ENCODE measurements around the gene BCAM. TPM values are rescaled to one million over a fixed set of nuclear protein-coding genes. Genes with fewer than 3 reads are reported as not detected.

Gene BCAM
- polyA plus RNA-seq, 2 of the 4 experiments (the other 2 are of a cell fraction), result 18.4 to 88.1 TPM

GRCh38 chr19:44812142-44812718, 3.3 kb downstream of the BCAM start:
- ChIA-PET POLR2A (no interaction called here), CTCF (interaction anchor here (0.6 to 7.5 kb wide), 7 partner anchors 13 to 236 kb away, joined by 3 to 77 read pairs (median 4); no protein-coding TSS in a partner anchor)
- H3K27ac ChIP-seq, result no peak overlapping the region
- ATAC-seq, result no peak
- H3K4me3 ChIP-seq, result no peak overlapping the region
- no peaks in the 10 kb centered on the region for H3K9me3 ChIP-seq
- peaks cover 28% of the 10 kb centered on the region for H3K4me1 ChIP-seq
- 92% methylated on average over 28 of the region's 28 CpGs for WGBS (ENCODE audit: missing lambda C conversion rate)
- TF ChIP-seq RCOR1 (IDR thresholded peaks at IDR 0.05; ENCODE audit: low read depth, low read length), result no peak
- no peak for TF ChIP-seq EHF (CRISPR knock-in tag; IDR thresholded peaks at IDR 0.05)
- no peak for TF ChIP-seq HOXA7 (CRISPR knock-in tag; IDR thresholded peaks at IDR 0.05)
- no peak for TF ChIP-seq ZC3H11A (IDR thresholded peaks at IDR 0.05)
- TF ChIP-seq HDAC2 (IDR thresholded peaks at IDR 0.05), result no peak
- TF ChIP-seq CEBPB (IDR thresholded peaks at IDR 0.05), result no peak
- no peak overlapping the region for H3K4me2 ChIP-seq
- DNase-seq (ENCODE audit: low read depth in 1 of 2, low spot score in 1 of 2), result no peak
- FAIRE-seq, result no peak

GRCh38 chr19:44813070-44813840, 4.4 kb downstream of the BCAM start:
- WGBS (ENCODE audit: missing lambda C conversion rate), result 87% methylated on average over 38 of the region's 38 CpGs
- no peak overlapping the region for H3K4me3 ChIP-seq
- no peak for DNase-seq (ENCODE audit: low read depth in 1 of 2, low spot score in 1 of 2)
- H3K9me3 ChIP-seq, result no peaks in the 10 kb centered on the region
- no peak overlapping the region for H3K27ac ChIP-seq
- H3K4me1 ChIP-seq, result peaks cover 21% of the 10 kb centered on the region
- FAIRE-seq, result no peak
- ChIA-PET CTCF (interaction anchor here (0.6 to 7.5 kb wide), 9 partner anchors 14 to 237 kb away, joined by 3 to 77 read pairs (median 3); no protein-coding TSS in a partner anchor), POLR2A (interaction anchor here (0.6 kb wide), 1 partner anchor 188 kb away, joined by 4 read pairs; no protein-coding TSS in a partner anchor)
- TF ChIP-seq FOSL2 (IDR thresholded peaks at IDR 0.05) (no peak), FOSL2 (CRISPR knock-in tag; IDR thresholded peaks at IDR 0.05) (no peak), E2F6 (IDR thresholded peaks at IDR 0.05; ENCODE audit: borderline replicate concordance, low read depth) (no peak), POLR2A (IDR thresholded peaks at IDR 0.05; ENCODE audit: low read length) (no peak), ZC3H11A (IDR thresholded peaks at IDR 0.05) (no peak), ATOH8 (CRISPR knock-in tag; IDR thresholded peaks at IDR 0.05; ENCODE audit: low read depth) (no peak), HMGXB4 (CRISPR knock-in tag; IDR thresholded peaks at IDR 0.05; ENCODE audit: borderline replicate concordance) (no peak), CTCF (IDR thresholded peaks at IDR 0.05) (no peak), KDM5A (IDR thresholded peaks at IDR 0.05) (no peak)
- no peak for ATAC-seq
- no peak overlapping the region for H3K4me2 ChIP-seq

- no peak for FAIRE-seq
- CTCF ChIA-PET, result interaction anchor here (0.6 to 1.3 kb wide), 2 partner anchors 125 to 159 kb away, joined by 3 read pairs; no protein-coding TSS in a partner anchor
- 90% methylated on average over 16 of the region's 16 CpGs for WGBS (ENCODE audit: missing lambda C conversion rate)
Observed at GRCh38 chr19:44813841-44814470, 5.1 kb downstream of the BCAM start.

More at GRCh38 chr19:44813841-44814470, 5.1 kb downstream of the BCAM start:
- no peaks in the 10 kb centered on the region for H3K9me3 ChIP-seq
- H3K4me2 ChIP-seq, result no peak overlapping the region
- POLR2A ChIA-PET, result no interaction called here
- no peak for ATAC-seq
- DNase-seq (ENCODE audit: low read depth in 1 of 2, low spot score in 1 of 2), result no peak
- H3K4me1 ChIP-seq, result peaks cover 17% of the 10 kb centered on the region
- no peak overlapping the region for H3K4me3 ChIP-seq
- TF ChIP-seq USF2 (IDR thresholded peaks at IDR 0.05), result no peak
- no peak for TF ChIP-seq MAFK (IDR thresholded peaks at IDR 0.05; ENCODE audit: partially characterized antibody)
- TF ChIP-seq BHLHE40 (IDR thresholded peaks at IDR 0.05; ENCODE audit: low read depth, low read length), result no peak
- H3K27ac ChIP-seq, result no peak overlapping the region
